Activated CD8-positive, alpha-beta memory T cell treated with anti-CD3 and anti-CD28 coated beads for 36 hours (primary cell): ENCODE results near the gene GARIN3. TPM values are rescaled to one million over a fixed set of nuclear protein-coding genes. Genes with fewer than 3 reads are reported as not detected.

Experiments
- CTCF ChIA-PET: fragments of 350-600 bp; sonication (Branson Sonifier 250); formaldehyde crosslinking; loops from one replicate; lab custom pipeline; 2021; ENCODE audit warnings: antibody characterized with exemption; lab: Charles Lee
- POLR2A ChIA-PET: fragments of 350-600 bp; sonication (Branson Sonifier 250); formaldehyde crosslinking; loops from one replicate; lab custom pipeline; 2021; ENCODE audit warnings: antibody characterized with exemption; lab: Charles Lee
- total RNA-seq, 2 experiments: library from RNA; stranded (reverse); gene quantifications; one replicate each; pipeline ENCODE4 v1.2.3, GENCODE V29; 2021

GARIN3 gene
- total RNA-seq, 2 experiments from 2014 or later, result 0.25 to 0.38 TPM

- CTCF ChIA-PET, result interaction anchor here (0.8 to 3.0 kb wide), 10 partner anchors 8 to 79 kb away, joined by 3 to 11 read pairs (median 5); partner anchors contain the start of gene ITK
- POLR2A ChIA-PET, result interaction anchor here (1.0 to 6.7 kb wide), 11 partner anchors 9 to 79 kb away, joined by 3 to 60 read pairs (median 7); partner anchors contain the start of gene ITK
These were observed 23.2 kb upstream of the GARIN3 start for GRCh38 chr5:157189223-157189622.

- ChIA-PET POLR2A (interaction anchor here (1.5 to 6.7 kb wide), 4 partner anchors 8 to 11 kb away, joined by 4 to 60 read pairs (median 7); partner anchors contain the start of gene ITK), CTCF (interaction anchor here (1.4 to 1.7 kb wide), 3 partner anchors 11 to 80 kb away, joined by 3 to 6 read pairs (median 5); no protein-coding TSS in a partner anchor)
These were observed 22.2 kb upstream of the GARIN3 start for GRCh38 chr5:157188270-157188669.

- ChIA-PET CTCF (interaction anchor here (1.0 to 1.7 kb wide), 7 partner anchors 10 to 81 kb away, joined by 3 to 6 read pairs (median 4); no protein-coding TSS in a partner anchor), POLR2A (interaction anchor here (0.6 to 6.7 kb wide), 15 partner anchors 8 to 85 kb away, joined by 3 to 60 read pairs (median 4); partner anchors contain the start of gene ITK)
These were observed 21.1 kb upstream of the GARIN3 start for GRCh38 chr5:157187046-157187754.

GRCh38 chr5:157186309-157187045 is 20.4 kb upstream of the GARIN3 start:
- CTCF ChIA-PET, result interaction anchor here (1.0 to 1.6 kb wide), 5 partner anchors 10 to 38 kb away, joined by 3 to 6 read pairs (median 4); no protein-coding TSS in a partner anchor
- POLR2A ChIA-PET, result interaction anchor here (0.6 to 2.0 kb wide), 14 partner anchors 10 to 86 kb away, joined by 3 to 12 read pairs (median 4); no protein-coding TSS in a partner anchor

GRCh38 chr5:157185122-157185521 is 19.1 kb upstream of the GARIN3 start:
- POLR2A ChIA-PET, result interaction anchor here (0.6 to 2.0 kb wide), 5 partner anchors 11 to 88 kb away, joined by 4 to 15 read pairs (median 5); no protein-coding TSS in a partner anchor
- CTCF ChIA-PET, result interaction anchor here (0.6 to 2.3 kb wide), 3 partner anchors 25 to 37 kb away, joined by 3 to 7 read pairs (median 4); no protein-coding TSS in a partner anchor

- ChIA-PET CTCF (interaction anchor here (0.9 to 2.3 kb wide), 4 partner anchors 14 to 42 kb away, joined by 3 to 7 read pairs (median 4); no protein-coding TSS in a partner anchor), POLR2A (interaction anchor here (0.6 to 1.5 kb wide), 5 partner anchors 10 to 89 kb away, joined by 3 to 8 read pairs (median 5); no protein-coding TSS in a partner anchor)
These were observed 18.1 kb upstream of the GARIN3 start for GRCh38 chr5:157184117-157184670.

- CTCF ChIA-PET, result interaction anchor here (0.8 to 1.4 kb wide), 4 partner anchors 10 to 70 kb away, joined by 3 to 4 read pairs (median 4); no protein-coding TSS in a partner anchor
These were observed 16.2 kb upstream of the GARIN3 start for GRCh38 chr5:157182143-157182757.

GRCh38 chr5:157180374-157181264 is 14.6 kb upstream of the GARIN3 start, which contains the start of gene ITK:
ITK (plus strand) TSS chr5:157180840; CDS start chr5:157180978, 138 bp downstream.
- ChIA-PET POLR2A (interaction anchor here (0.5 to 4.4 kb wide), 10 partner anchors 10 to 413 kb away, joined by 3 to 60 read pairs (median 6); partner anchors contain the start of gene MED7), CTCF (interaction anchor here (1.0 to 1.9 kb wide), 3 partner anchors 10 to 14 kb away, joined by 4 to 9 read pairs (median 5); no protein-coding TSS in a partner anchor)

More at GRCh38 chr5:157182143-157182757, 16.2 kb upstream of the GARIN3 start:
- POLR2A ChIA-PET, result interaction anchor here (1.0 to 3.2 kb wide), 6 partner anchors 10 to 43 kb away, joined by 3 to 19 read pairs (median 7); partner anchors contain the start of gene MED7

GRCh38 chr5:157178966-157179365 is 12.9 kb upstream of the GARIN3 start:
- ChIA-PET POLR2A (interaction anchor here (0.6 to 4.4 kb wide), 9 partner anchors 11 to 189 kb away, joined by 3 to 60 read pairs (median 6); partner anchors contain the start of gene MED7), CTCF (no interaction called here)

GRCh38 chr5:157177953-157178352 is 11.9 kb upstream of the GARIN3 start:
- POLR2A ChIA-PET, result interaction anchor here (0.5 to 4.4 kb wide), 3 partner anchors 13 to 35 kb away, joined by 3 to 60 read pairs (median 3); partner anchors contain the start of gene MED7
- CTCF ChIA-PET, result interaction anchor here (2.1 kb wide), 1 partner anchor 35 kb away, joined by 5 read pairs; the partner anchor contains the start of gene MED7

GRCh38 chr5:157175071-157175612 is 9.1 kb upstream of the GARIN3 start:
- CTCF ChIA-PET, result interaction anchor here (1.5 kb wide), 1 partner anchor 13 kb away, joined by 4 read pairs; no protein-coding TSS in a partner anchor

GRCh38 chr5:157172403-157172802 is 6.3 kb upstream of the GARIN3 start:
- CTCF ChIA-PET, result interaction anchor here (0.6 to 2.0 kb wide), 6 partner anchors 10 to 55 kb away, joined by 3 to 10 read pairs (median 4); no protein-coding TSS in a partner anchor

More at GRCh38 chr5:157175071-157175612, 9.1 kb upstream of the GARIN3 start:
- POLR2A ChIA-PET, result interaction anchor here (0.9 kb wide), 1 partner anchor 32 kb away, joined by 3 read pairs; the partner anchor contains the start of gene MED7

GRCh38 chr5:157168286-157168685 is 2.2 kb upstream of the GARIN3 start:
- ChIA-PET CTCF (interaction anchor here (1.2 to 1.7 kb wide), 4 partner anchors 12 to 135 kb away, joined by 3 to 5 read pairs (median 4); partner anchors contain the start of gene ITK), POLR2A (interaction anchor here (1.5 kb wide), 1 partner anchor 12 kb away, joined by 11 read pairs; the partner anchor contains the start of gene ITK)

More at GRCh38 chr5:157172403-157172802, 6.3 kb upstream of the GARIN3 start:
- POLR2A ChIA-PET, result interaction anchor here (0.7 to 2.0 kb wide), 7 partner anchors 10 to 47 kb away, joined by 3 to 7 read pairs (median 4); partner anchors contain the start of gene MED7

- ChIA-PET CTCF (interaction anchor here (0.8 to 1.7 kb wide), 6 partner anchors 13 to 136 kb away, joined by 3 to 5 read pairs (median 4); partner anchors contain the start of gene ITK), POLR2A (interaction anchor here (0.6 to 1.5 kb wide), 5 partner anchors 13 to 60 kb away, joined by 3 to 11 read pairs (median 5); partner anchors contain the start of gene ITK)
These were observed 1.2 kb upstream of the GARIN3 start for GRCh38 chr5:157167214-157167621.

GRCh38 chr5:157165668-157166067 is 396 bp downstream of the GARIN3 start:
- ChIA-PET POLR2A (no interaction called here), CTCF (no interaction called here)
